T-helper 2 cell treated with Interferon-gamma antibody and Interleukin-4, amounts not matched to agents 5 μg/mL and 100 μg/mL, for 36 hours (primary cell): ENCODE measurements around the gene SERPINA5.
"Not testable (repeated sequence)": the region's sequence is repeated elsewhere in the genome, so short reads cannot be mapped to it uniquely, and the experiment has no call there.

Experiments
- DNase-seq: peaks from one replicate; pipeline ENCODE4 v3.0.0; 2021; ENCODE audit warnings: low spot score
- H3K27ac Mint-ChIP-seq: one replicate; pipeline ENCODE4 v1.8.0; 2021; ENCODE audit warnings: mild to moderate bottlenecking, mixed read lengths
- H3K27me3 Mint-ChIP-seq: one replicate; pipeline ENCODE4 v1.8.0; 2021; ENCODE audit warnings: low read depth, mixed read lengths
- H3K36me3 Mint-ChIP-seq: one replicate; pipeline ENCODE4 v1.8.0; 2021; ENCODE audit warnings: low read depth, mixed read lengths
- H3K4me1 Mint-ChIP-seq: one replicate; pipeline ENCODE4 v1.8.0; 2021; ENCODE audit warnings: low read depth, mixed read lengths
- H3K4me3 Mint-ChIP-seq: one replicate; pipeline ENCODE4 v1.8.0; 2022; ENCODE audit warnings: mild to moderate bottlenecking, moderate library complexity, mixed read lengths
- H3K9me3 Mint-ChIP-seq: one replicate; pipeline ENCODE4 v1.8.0; 2021; ENCODE audit warnings: mixed read lengths

SERPINA5 gene

DNA sequence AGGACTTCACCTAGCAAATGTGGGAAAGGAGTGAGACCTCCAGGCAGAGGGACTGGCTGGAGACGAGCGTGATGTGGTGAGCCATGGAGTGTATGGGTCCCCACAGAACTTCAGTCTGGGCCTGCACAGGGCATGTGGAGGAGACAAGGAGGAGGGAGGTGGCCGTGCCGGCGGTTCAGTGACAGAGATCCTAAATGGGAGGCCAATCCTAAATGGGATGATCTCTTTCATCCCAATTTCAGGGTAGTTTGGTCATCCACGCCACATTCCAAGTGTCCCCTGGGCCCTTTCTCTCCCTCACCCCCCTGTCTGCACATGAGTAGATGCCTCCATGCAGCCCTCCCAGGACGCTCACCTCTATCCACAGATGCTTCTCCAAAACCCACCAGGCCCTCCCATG lies 13.2 kb downstream of the SERPINA5 start:
- Mint-ChIP-seq H3K36me3 (no peaks in the 10 kb centered on the region), H3K27ac (no peak overlapping the region), H3K4me1 (no peaks in the 10 kb centered on the region), H3K27me3 (no peaks in the 10 kb centered on the region), H3K9me3 (no peaks in the 10 kb centered on the region), H3K4me3 (no peak overlapping the region)
- DNase-seq: no peak

DNA sequence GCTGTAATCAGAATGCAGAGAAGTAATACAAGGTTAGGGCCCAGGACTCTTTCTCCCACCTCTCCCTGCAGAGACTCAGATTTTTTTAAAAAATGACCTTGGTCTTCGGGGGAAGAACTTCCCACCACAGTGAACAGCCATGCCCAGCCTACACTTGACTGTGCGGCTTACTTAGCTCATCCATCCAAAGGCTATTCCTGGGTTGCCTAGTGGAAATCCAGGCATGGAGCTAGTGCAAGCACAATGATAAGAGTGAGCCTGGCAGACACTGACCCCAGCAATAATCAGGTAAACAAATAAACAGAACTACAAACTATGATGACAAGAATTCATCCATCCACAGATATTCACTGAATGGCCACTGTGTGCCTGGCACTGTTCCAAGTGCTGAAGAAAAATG lies 14.7 kb downstream of the SERPINA5 start:
- no peak overlapping the region for H3K4me3 Mint-ChIP-seq
- H3K9me3 Mint-ChIP-seq: no peaks in the 10 kb centered on the region
- no peak overlapping the region for H3K27ac Mint-ChIP-seq
- no peaks in the 10 kb centered on the region for H3K4me1 Mint-ChIP-seq
- no peak for DNase-seq
- no peaks in the 10 kb centered on the region for H3K36me3 Mint-ChIP-seq
- H3K27me3 Mint-ChIP-seq: no peaks in the 10 kb centered on the region

DNA sequence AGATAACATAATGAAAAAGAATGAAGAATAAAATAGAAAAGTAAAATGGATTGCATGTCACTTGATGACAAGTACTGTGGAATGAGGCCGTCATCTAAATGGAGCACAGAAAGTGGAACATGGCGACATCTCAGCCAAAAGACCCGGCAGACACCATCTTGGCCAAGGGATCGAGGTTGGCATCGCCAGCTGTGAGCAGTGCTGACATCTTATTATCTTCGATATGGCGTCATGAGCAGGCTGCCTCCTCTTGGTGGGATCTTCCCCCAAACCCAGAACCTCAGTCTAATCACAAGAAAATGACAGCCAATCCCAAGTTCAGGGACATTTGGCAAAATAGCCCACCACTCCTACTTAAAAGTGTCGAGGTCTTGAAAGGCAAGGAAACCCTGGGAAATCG lies 15.1 kb downstream of the SERPINA5 start:
- H3K27ac Mint-ChIP-seq: no peak overlapping the region
- DNase-seq: no peak
- H3K27me3 Mint-ChIP-seq: no peaks in the 10 kb centered on the region
- H3K9me3 Mint-ChIP-seq: no peaks in the 10 kb centered on the region
- no peak overlapping the region for H3K4me3 Mint-ChIP-seq
- no peaks in the 10 kb centered on the region for H3K36me3 Mint-ChIP-seq
- H3K4me1 Mint-ChIP-seq: no peaks in the 10 kb centered on the region

DNA sequence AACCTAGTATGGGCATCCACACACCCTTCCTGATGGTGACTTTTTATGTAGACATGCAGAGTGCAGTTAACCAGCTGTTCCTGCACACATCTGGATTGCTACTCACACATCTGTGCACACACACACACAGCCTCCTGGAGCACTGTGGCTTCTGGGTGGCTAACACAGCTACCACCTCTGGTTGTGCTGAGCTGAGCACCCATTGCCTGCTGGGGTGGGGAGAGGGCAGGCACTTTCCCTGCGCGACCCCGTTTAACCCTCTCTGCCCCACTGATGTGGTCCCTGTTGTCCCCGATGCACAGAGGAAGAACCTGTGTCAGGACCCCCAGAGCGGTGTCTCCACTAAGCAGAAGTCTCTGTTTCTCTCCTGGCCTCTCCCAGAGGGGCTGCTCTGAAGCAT lies 16.6 kb downstream of the SERPINA5 start:
- H3K27me3 Mint-ChIP-seq: no peaks in the 10 kb centered on the region
- H3K36me3 Mint-ChIP-seq: no peaks in the 10 kb centered on the region
- H3K9me3 Mint-ChIP-seq: no peaks in the 10 kb centered on the region
- H3K4me3 Mint-ChIP-seq: no peak overlapping the region
- no peak for DNase-seq
- H3K27ac Mint-ChIP-seq: no peak overlapping the region
- no peaks in the 10 kb centered on the region for H3K4me1 Mint-ChIP-seq

DNA sequence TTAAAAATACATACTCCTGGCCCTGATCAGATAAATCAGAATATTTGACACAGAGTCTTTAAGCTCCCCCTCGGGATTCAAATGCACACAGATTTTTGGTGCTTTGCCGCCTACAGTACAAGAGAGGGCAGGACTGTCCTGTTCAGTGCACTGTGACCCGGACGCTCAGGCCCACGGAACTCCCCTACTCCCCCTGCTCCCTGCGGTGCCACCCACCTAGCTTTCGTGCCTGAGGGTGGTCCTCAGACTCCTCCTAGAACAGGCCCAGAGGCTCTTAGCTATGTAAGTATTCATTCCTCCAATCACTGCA lies 17.2 kb downstream of the SERPINA5 start:
- Mint-ChIP-seq H3K27ac (no peak overlapping the region), H3K9me3 (no peaks in the 10 kb centered on the region), H3K4me1 (no peaks in the 10 kb centered on the region), H3K4me3 (no peak overlapping the region), H3K36me3 (no peaks in the 10 kb centered on the region), H3K27me3 (no peaks in the 10 kb centered on the region)
- DNase-seq: no peak

DNA sequence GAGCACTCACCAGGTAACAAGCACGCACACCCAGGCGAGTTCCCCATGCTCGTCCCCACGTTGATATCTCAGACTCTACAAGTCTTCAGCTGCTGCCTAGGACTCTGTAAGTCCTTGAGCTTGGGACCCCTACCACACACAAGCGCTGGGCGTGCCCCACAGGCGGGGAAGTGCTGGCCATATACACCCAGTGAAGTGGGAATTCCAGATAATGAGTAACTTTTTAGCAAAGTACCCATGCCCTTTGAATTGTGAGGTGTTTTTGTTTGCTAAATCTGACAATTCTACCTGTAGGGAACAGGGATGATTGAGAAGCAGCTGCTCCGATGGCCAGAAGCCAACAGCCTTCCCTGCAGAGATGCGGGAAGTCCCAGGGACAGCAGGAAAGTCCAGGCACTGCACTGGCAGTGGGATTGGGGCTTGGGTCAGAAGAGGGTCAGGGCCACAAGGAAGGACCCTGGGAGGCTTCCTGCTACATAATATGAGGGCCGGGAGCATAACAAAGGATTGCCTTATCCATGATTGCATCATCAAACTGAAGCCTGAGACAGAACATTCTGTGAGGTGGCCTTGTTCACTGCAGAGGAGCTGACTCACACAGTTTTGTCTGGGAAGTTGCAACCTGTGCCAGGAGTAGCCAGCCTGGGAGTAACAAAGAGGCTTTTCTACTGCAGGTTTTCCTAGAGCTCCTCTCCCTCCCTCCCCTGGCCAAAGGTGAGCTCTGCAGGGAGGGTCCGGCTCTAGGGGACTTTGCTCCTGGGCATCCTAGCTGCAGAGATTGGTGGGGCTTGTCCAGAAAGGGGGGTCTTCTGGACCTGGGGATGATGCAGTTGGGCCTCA lies 17.8 kb downstream of the SERPINA5 start:
- Mint-ChIP-seq H3K27me3 (no peaks in the 10 kb centered on the region), H3K4me1 (no peaks in the 10 kb centered on the region), H3K36me3 (no peaks in the 10 kb centered on the region), H3K4me3 (no peak overlapping the region), H3K27ac (no peak overlapping the region), H3K9me3 (no peaks in the 10 kb centered on the region)
- no peak for DNase-seq

DNA sequence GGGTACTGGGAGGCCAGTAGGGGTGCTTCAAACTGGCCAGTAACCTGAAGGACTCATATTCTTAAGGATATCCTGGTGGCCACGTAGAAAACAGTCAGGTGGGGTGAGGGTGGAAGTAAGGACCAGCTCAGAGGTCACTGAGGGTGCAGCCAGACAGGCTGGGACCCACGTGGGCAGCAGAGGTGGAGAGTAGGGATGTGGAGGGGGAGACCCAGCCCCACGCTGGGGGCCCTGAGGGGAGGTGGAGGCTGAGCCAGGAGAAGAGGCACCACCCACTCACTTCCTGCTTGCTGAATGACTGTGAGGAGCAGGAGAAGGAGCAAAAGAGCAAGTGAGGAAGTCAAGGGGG lies 18.4 kb downstream of the SERPINA5 start:
- no peaks in the 10 kb centered on the region for H3K27me3 Mint-ChIP-seq
- no peaks in the 10 kb centered on the region for H3K36me3 Mint-ChIP-seq
- H3K27ac Mint-ChIP-seq: no peak overlapping the region
- H3K4me1 Mint-ChIP-seq: no peaks in the 10 kb centered on the region
- H3K4me3 Mint-ChIP-seq: no peak overlapping the region
- H3K9me3 Mint-ChIP-seq: no peaks in the 10 kb centered on the region
- no peak for DNase-seq

DNA sequence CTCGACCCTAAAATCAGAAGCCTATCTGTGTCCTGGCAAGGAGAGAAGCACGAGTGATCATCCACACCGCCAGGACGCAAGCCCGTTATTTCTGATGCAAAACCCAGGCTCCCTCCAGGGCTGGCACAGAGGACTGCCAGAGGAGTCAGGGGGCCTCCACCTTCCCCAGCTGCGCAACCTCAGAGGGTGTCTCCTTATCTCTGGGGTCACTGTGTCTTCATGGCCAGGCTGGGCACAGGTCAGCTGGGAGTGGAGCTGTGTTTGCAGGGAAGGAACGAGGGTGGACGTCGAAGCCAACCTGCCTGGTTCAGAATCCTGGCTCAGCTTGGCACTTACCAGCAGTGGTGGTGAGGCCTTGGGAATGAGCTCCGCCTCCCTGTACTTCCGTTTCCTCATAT lies 18.9 kb downstream of the SERPINA5 start:
- no peaks in the 10 kb centered on the region for H3K36me3 Mint-ChIP-seq
- no peaks in the 10 kb centered on the region for H3K4me1 Mint-ChIP-seq
- no peak overlapping the region for H3K4me3 Mint-ChIP-seq
- peaks cover 1% of the 10 kb centered on the region for H3K27me3 Mint-ChIP-seq
- H3K27ac Mint-ChIP-seq: no peak overlapping the region
- no peak for DNase-seq
- no peaks in the 10 kb centered on the region for H3K9me3 Mint-ChIP-seq

DNA sequence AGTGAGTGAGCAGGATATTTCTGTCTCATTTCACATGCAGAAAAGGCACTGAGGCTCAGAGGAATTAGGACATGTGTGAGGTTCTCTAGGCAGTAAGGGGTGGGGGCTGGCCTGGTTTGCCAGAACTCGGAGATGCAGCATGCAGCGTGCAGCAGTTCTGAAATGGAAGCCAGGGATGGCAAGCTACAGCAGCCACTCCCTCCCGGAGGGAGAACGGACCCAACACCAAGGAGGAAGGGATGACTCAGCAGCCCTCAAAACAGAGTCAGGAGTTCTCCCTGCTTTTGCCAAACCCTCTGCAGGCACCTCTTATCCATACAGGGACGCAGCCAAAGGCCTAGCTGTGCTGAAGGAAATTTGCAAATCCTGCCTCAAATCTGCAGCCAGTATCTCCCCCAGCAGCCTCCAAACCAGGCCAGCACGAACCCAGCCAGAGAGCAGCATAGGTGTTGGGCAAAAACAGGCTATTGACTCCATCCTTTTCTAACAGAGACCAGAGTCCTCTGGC lies 20.7 kb downstream of the SERPINA5 start:
- no peak overlapping the region for H3K27ac Mint-ChIP-seq
- H3K4me3 Mint-ChIP-seq: no peak overlapping the region
- no peaks in the 10 kb centered on the region for H3K9me3 Mint-ChIP-seq
- peaks cover 1% of the 10 kb centered on the region for H3K27me3 Mint-ChIP-seq
- DNase-seq: no peak
- no peaks in the 10 kb centered on the region for H3K4me1 Mint-ChIP-seq
- no peaks in the 10 kb centered on the region for H3K36me3 Mint-ChIP-seq

DNA sequence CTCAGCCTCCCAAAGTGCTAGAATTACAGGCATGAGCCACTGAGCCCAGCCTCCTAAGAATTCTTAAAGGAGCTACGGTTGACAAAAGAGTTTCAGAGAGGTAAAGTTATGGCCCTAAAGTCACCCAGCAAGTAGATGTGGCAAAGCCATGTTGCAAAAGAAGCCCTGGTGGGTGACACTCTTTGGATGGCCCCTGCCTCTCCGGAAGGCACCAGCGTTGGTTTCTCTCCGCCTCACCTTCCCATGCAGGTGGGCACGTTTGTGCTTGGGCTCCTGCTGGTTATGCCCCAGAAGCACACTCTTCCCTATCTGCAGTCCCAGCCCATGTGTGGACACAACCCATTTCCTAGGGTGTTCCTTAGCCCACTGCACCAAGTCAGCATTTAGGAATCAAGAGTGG lies 21.5 kb downstream of the SERPINA5 start:
- H3K36me3 Mint-ChIP-seq: no peaks in the 10 kb centered on the region
- H3K27ac Mint-ChIP-seq: no peak overlapping the region
- H3K4me3 Mint-ChIP-seq: no peak overlapping the region
- peaks cover 1% of the 10 kb centered on the region for H3K27me3 Mint-ChIP-seq
- H3K9me3 Mint-ChIP-seq: no peaks in the 10 kb centered on the region
- no peak for DNase-seq
- no peaks in the 10 kb centered on the region for H3K4me1 Mint-ChIP-seq

DNA sequence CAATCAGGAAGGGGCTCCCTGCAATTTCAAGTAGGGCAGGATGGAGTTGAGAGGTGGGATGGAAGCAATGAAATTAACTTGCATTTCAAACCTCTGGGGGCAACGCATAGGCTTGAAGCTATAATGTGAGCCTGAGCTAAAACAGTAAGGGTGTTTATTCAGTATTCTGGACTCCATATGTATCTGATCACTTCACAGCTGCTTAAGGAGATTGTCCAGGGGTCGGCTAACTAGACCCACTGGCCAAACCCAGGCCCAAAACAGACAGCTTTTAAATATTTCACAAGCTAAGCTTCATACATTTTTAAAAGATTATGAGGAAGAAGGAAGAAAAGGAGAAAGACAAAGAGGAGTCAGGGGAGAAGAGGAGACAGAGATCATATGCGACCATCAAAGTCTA lies 24.1 kb downstream of the SERPINA5 start:
- Mint-ChIP-seq H3K27me3 (peaks cover 1% of the 10 kb centered on the region), H3K4me3 (no peak overlapping the region), H3K9me3 (no peaks in the 10 kb centered on the region), H3K4me1 (no peaks in the 10 kb centered on the region), H3K36me3 (no peaks in the 10 kb centered on the region), H3K27ac (no peak overlapping the region)
- DNase-seq: no peak

DNA sequence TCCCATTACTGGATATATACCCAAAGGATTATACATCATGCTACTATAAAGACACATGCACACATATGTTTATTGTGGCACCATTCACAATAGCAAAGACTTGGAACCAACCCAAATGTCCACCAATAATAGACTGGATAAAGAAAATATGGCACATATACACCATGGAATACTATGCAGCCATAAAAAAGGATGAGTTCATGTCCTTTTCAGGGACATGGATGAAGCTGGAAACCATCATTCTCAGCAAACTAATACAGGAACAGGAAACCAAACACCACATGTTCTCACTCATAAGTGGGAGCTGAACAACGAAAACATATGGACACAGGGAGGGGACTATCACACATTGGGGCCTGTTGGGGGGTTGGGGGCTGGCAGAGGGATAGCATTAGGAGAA lies 27.7 kb downstream of the SERPINA5 start:
- H3K36me3 Mint-ChIP-seq, H3K4me1 Mint-ChIP-seq, H3K27ac Mint-ChIP-seq, DNase-seq, H3K9me3 Mint-ChIP-seq, H3K27me3 Mint-ChIP-seq, H3K4me3 Mint-ChIP-seq: not testable (repeated sequence)

DNA sequence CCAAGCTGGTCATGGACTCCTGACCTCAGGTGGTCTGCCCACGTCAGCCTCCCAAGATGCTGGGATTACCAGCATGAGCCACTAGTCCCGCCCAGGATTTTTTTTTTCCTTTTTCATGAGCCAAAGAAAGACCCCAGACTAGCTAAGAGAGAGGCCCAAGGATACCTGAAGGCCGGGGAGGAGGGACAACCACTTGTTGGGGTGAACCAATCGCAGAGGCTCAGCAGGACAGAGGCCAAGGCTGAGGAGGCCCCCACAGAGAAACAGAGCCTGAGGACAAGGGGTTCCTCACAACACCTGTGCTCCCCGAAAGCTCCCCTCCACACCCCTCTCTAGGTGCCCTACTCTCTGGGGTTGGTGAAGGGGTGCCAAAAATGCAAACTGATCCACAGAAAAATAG lies 30.0 kb downstream of the SERPINA5 start:
- Mint-ChIP-seq H3K27me3 (no peaks in the 10 kb centered on the region), H3K4me3 (no peak overlapping the region), H3K9me3 (no peaks in the 10 kb centered on the region), H3K36me3 (no peaks in the 10 kb centered on the region), H3K4me1 (no peaks in the 10 kb centered on the region), H3K27ac (no peak overlapping the region)
- no peak for DNase-seq

DNA sequence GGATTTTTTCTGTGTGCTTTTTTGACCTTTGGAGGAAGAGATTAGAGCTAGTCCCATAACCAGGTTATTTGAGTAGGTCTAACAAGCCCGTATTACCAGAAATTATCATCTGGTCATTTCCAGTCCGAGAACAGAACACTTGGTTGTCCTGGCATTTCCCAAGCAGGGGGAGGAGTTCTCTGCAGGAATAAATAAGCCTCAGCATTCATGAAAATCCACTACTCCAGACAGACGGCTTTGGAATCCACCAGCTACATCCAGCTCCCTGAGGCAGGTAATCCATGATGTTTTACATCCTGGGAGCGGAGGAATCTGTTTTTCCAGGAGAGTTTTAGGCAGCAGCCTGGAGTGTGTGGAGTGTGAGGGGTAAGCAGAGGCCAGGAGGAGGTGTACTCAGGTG lies 30.9 kb downstream of the SERPINA5 start, which contains the start of gene SERPINA3:
Gene SERPINA3 (plus strand): TSS at position 218 of the 400 bp plus-strand sequence. CDS start 2,051 bp downstream, outside the sequence.
- H3K4me3 Mint-ChIP-seq: no peak within 1 kb of the TSS
- H3K27me3 Mint-ChIP-seq: no peaks in the 10 kb centered on the region
- H3K4me1 Mint-ChIP-seq: no peaks in the 10 kb centered on the region
- no peak for DNase-seq
- no peak within 1 kb of the TSS for H3K27ac Mint-ChIP-seq
- no peaks in the 10 kb centered on the region for H3K36me3 Mint-ChIP-seq
- peaks cover 8% of the 10 kb centered on the region for H3K9me3 Mint-ChIP-seq
